Lower leg skin (tissue), 3 donors: ENCODE measurements around the gene ZDHHC7.

Experiments
- CTCF ChIP-seq, 3 donors: fragments of 450-650 bp; IDR thresholded peaks; one replicate each; pipeline ENCODE4 v1.5.1; 2016; ENCODE audit warnings: antibody characterized with exemption in 3 of 3, mild to moderate bottlenecking in 3 of 3, moderate library complexity in 2 of 3
- POLR2A ChIP-seq, 2 donors: fragments of 450-650 bp; IDR thresholded peaks; one replicate each; pipeline ENCODE4 v1.6.1; 2016 to 2017; ENCODE audit warnings: antibody characterized with exemption in 2 of 2, mild to moderate bottlenecking in 1 of 2, moderate library complexity in 1 of 2

- no peak for TF ChIP-seq CTCF (IDR thresholded peaks at IDR 0.05)
- no peak for TF ChIP-seq POLR2A (IDR thresholded peaks at IDR 0.05)
Observed at GRCh38 chr16:84957792-84958191, 53.5 kb downstream of the ZDHHC7 start.
